ENCODE measurements around the gene NTMT1. TPM values are rescaled to one million over a fixed set of nuclear protein-coding genes. Genes with fewer than 3 reads are reported as not detected.
"Not testable (repeated sequence)": the region's sequence is repeated elsewhere in the genome, so short reads cannot be mapped to it uniquely, and the experiment has no call there.

NTMT1 gene
- total RNA-seq, 2 donors from 2014 or later = 39.6 to 49.1 TPM

DNA sequence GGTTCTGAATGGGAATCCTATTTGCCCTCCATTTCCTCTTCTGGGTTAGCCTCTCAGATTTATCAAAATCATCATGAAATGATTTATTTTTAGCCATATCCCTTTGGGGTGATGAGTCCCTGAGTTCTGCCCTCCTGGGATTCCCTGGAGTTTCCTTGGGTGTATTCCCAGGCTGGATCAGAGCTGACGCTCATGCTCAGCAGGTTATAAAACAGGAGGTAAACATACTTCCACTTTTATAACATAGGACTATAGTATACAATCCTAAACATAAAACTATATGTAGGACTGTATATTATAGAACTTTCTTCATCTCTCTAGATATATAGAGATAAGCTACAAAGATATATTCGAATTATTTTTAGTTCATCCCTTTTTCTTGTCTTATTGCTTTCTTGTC is 35.1 kb downstream of the NTMT1 start:
- Histone ChIP-seq H3K4me3 (ENCODE audit: low read length) (no peak overlapping the region), H3K4me1 (ENCODE audit: control insufficient read depth, insufficient read depth, low read length) (no peaks in the 10 kb centered on the region), H3K9ac (ENCODE audit: extremely low read depth, low read length, poor library complexity, severe bottlenecking) (no peak overlapping the region), H3K27me3 (ENCODE audit: control insufficient read depth, insufficient read depth, low read length, poor library complexity, severe bottlenecking) (peaks cover 39% of the 10 kb centered on the region), H3K27ac (ENCODE audit: low read depth, low read length) (no peak overlapping the region), H3K9me3 (ENCODE audit: control insufficient read depth, low read length) (no peaks in the 10 kb centered on the region), H3K36me3 (ENCODE audit: control insufficient read depth, insufficient read depth, low read length) (no peaks in the 10 kb centered on the region)
- WGBS, 2 experiments (ENCODE audit: insufficient coverage in 1 of 2, insufficient read length in 1 of 2) = 83% methylated on average over 2 of the region's 2 CpGs; no CpG with 5 or more reads in 1 of the 2 experiments
- Mint-ChIP-seq H3K4me1 (peaks cover 4% of the 10 kb centered on the region), H3K4me3 (no peak overlapping the region), H3K9me3 (no peaks in the 10 kb centered on the region), H3K27ac (no peak overlapping the region), H3K36me3 (ENCODE audit: low read depth) (no peaks in the 10 kb centered on the region), H3K27me3 (ENCODE audit: insufficient read depth) (peaks cover 47% of the 10 kb centered on the region)
- no peak for DNase-seq
- TF ChIP-seq, protein P1, sequence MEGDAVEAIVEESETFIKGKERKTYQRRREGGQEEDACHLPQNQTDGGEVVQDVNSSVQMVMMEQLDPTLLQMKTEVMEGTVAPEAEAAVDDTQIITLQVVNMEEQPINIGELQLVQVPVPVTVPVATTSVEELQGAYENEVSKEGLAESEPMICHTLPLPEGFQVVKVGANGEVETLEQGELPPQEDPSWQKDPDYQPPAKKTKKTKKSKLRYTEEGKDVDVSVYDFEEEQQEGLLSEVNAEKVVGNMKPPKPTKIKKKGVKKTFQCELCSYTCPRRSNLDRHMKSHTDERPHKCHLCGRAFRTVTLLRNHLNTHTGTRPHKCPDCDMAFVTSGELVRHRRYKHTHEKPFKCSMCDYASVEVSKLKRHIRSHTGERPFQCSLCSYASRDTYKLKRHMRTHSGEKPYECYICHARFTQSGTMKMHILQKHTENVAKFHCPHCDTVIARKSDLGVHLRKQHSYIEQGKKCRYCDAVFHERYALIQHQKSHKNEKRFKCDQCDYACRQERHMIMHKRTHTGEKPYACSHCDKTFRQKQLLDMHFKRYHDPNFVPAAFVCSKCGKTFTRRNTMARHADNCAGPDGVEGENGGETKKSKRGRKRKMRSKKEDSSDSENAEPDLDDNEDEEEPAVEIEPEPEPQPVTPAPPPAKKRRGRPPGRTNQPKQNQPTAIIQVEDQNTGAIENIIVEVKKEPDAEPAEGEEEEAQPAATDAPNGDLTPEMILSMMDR (conservative IDR thresholded peaks at IDR 0.05) = no peak

DNA sequence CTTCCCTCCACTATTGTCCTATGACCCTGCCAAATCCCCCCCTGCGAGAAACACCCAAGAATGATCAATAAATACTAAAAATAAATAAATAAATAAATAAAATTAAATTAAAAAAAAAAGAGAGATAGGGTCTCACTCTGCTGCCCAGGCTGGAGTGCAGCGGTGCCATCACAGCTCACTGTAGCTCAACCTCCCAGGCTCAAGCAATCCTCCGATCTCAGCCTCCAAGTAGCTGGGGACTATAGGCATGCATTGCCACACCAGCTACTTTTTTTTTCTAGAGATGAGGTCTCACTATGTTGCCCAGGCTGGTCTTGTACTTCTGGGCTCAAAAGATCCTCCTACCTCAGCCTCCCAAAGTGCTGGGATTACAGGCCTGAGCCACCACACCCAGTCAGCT is 36.3 kb downstream of the NTMT1 start:
- not testable (repeated sequence) for H3K27ac ChIP-seq (ENCODE audit: low read depth, low read length); H3K9me3 Mint-ChIP-seq; H3K4me3 ChIP-seq (ENCODE audit: low read length); H3K36me3 Mint-ChIP-seq (ENCODE audit: low read depth); H3K36me3 ChIP-seq (ENCODE audit: control insufficient read depth, insufficient read depth, low read length); H3K4me1 Mint-ChIP-seq; H3K4me1 ChIP-seq (ENCODE audit: control insufficient read depth, insufficient read depth, low read length); H3K9me3 ChIP-seq (ENCODE audit: control insufficient read depth, low read length); H3K9ac ChIP-seq (ENCODE audit: extremely low read depth, low read length, poor library complexity, severe bottlenecking); H3K27ac Mint-ChIP-seq; DNase-seq; H3K4me3 Mint-ChIP-seq
- H3K27me3 Mint-ChIP-seq (ENCODE audit: insufficient read depth) = peaks cover 50% of the 10 kb centered on the region
- WGBS, 2 experiments (ENCODE audit: insufficient coverage in 1 of 2, insufficient read length in 1 of 2) = 91 to 96% methylated on average over 2 of the region's 3 CpGs
- peaks cover 47% of the 10 kb centered on the region for H3K27me3 ChIP-seq (ENCODE audit: control insufficient read depth, insufficient read depth, low read length, poor library complexity, severe bottlenecking)

DNA sequence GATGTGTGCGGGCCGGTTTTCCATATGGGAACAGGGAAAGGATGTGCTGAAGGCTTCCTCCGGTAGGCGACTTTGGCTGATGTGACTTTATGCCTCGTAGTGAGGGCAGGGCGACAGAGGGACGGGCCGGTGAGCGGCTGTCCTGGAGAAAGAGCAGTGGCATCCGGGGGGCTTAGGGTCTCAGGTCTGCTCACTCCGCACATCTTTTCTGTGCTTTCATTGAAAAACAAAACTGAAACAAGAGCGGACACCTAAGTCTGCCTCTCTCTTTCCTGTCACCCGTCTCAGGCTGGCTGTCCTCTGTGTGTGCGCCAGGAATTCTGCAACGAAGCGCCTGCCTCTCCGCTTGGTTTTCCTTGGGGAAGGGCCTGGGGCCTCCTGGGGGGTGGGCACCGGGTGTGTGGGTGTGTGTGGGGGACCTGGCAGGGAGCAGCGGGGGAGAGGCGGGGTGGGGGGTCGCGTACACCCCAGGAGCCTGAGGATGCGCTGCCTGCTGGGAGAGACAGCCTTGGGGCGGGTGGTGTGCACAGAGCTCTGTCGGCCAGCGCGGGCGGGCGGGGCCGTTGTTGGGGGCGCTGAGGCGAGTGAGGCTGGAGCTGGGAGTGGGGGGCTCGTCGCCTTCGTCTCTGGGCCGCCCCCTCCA is 38.9 kb downstream of the NTMT1 start:
- Histone ChIP-seq H3K4me3 (ENCODE audit: low read length) (no peak overlapping the region), H3K4me1 (ENCODE audit: control insufficient read depth, insufficient read depth, low read length) (no peaks in the 10 kb centered on the region), H3K27me3 (ENCODE audit: control insufficient read depth, insufficient read depth, low read length, poor library complexity, severe bottlenecking) (peaks cover 52% of the 10 kb centered on the region), H3K9me3 (ENCODE audit: control insufficient read depth, low read length) (no peaks in the 10 kb centered on the region), H3K9ac (ENCODE audit: extremely low read depth, low read length, poor library complexity, severe bottlenecking) (no peak overlapping the region), H3K27ac (ENCODE audit: low read depth, low read length) (no peak overlapping the region), H3K36me3 (ENCODE audit: control insufficient read depth, insufficient read depth, low read length) (no peaks in the 10 kb centered on the region)
- Mint-ChIP-seq H3K9me3 (no peaks in the 10 kb centered on the region), H3K36me3 (ENCODE audit: low read depth) (no peaks in the 10 kb centered on the region), H3K4me1 (peaks cover 6% of the 10 kb centered on the region), H3K27me3 (ENCODE audit: insufficient read depth) (peaks cover 53% of the 10 kb centered on the region), H3K27ac (no peak overlapping the region), H3K4me3 (peak overlapping the region; percentile 45)
- TF ChIP-seq, protein P1 (conservative IDR thresholded peaks at IDR 0.05) = no peak
- 10 to 32% methylated on average over 11 to 35 of the region's 36 CpGs for WGBS, 2 experiments (ENCODE audit: insufficient coverage in 1 of 2, insufficient read length in 1 of 2)
- peak; percentile 73 for DNase-seq

DNA sequence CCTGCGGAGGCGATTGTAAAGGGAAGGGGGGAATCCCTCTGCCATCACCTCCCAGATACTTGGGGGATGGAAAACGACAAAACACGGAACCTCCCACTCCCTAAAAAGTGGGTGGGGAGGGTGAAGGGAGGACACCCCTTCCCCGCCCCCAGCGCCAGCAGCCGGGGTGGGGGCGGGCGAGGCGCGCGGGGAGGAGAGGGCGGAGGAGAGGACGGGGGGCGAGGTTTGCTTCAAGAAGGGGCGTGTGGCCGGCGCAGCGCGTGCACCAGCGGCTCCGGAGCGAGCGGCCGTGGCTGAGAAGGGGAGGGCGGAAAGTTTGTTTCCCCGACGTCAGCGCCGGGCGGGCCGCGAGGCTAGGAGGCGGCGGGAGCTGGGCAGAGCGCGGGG is 39.4 kb downstream of the NTMT1 start, which contains the start of gene PRRX2:
PRRX2 (plus strand) TSS at position 259 of the 387 bp plus-strand sequence. CDS start 221 bp downstream, outside the sequence.
- Histone ChIP-seq H3K9me3 (ENCODE audit: control insufficient read depth, low read length) (no peaks in the 10 kb centered on the region), H3K27me3 (ENCODE audit: control insufficient read depth, insufficient read depth, low read length, poor library complexity, severe bottlenecking) (peaks cover 52% of the 10 kb centered on the region), H3K27ac (ENCODE audit: low read depth, low read length) (no peak within 1 kb of the TSS), H3K4me1 (ENCODE audit: control insufficient read depth, insufficient read depth, low read length) (no peaks in the 10 kb centered on the region), H3K4me3 (ENCODE audit: low read length) (no peak within 1 kb of the TSS), H3K9ac (ENCODE audit: extremely low read depth, low read length, poor library complexity, severe bottlenecking) (no peak within 1 kb of the TSS), H3K36me3 (ENCODE audit: control insufficient read depth, insufficient read depth, low read length) (no peaks in the 10 kb centered on the region)
- TF ChIP-seq, protein P1 (conservative IDR thresholded peaks at IDR 0.05) = no peak
- H3K36me3 Mint-ChIP-seq (ENCODE audit: low read depth) = no peaks in the 10 kb centered on the region
- peak within 1 kb of the TSS; percentile 46 for H3K4me3 Mint-ChIP-seq
- H3K27ac Mint-ChIP-seq = no peak within 1 kb of the TSS
- peaks cover 7% of the 10 kb centered on the region for H3K4me1 Mint-ChIP-seq
- no peaks in the 10 kb centered on the region for H3K9me3 Mint-ChIP-seq
- H3K27me3 Mint-ChIP-seq (ENCODE audit: insufficient read depth) = peaks cover 49% of the 10 kb centered on the region
- WGBS, 2 experiments (ENCODE audit: insufficient coverage in 1 of 2, insufficient read length in 1 of 2) = 2 to 3% methylated on average over 5 to 35 of the region's 37 CpGs
- peak; percentile 85 for DNase-seq
